Fibroblast of villous mesenchyme (primary cell): Measurements from ENCODE around the gene FBXO38. TPM values are rescaled to one million over a fixed set of nuclear protein-coding genes. Genes with fewer than 3 reads are reported as not detected.

Source experiments
- DNase-seq: peaks from one replicate; pipeline ENCODE4 v3.0.0-alpha.2; 2010; ENCODE audit warnings: low read depth
- H3K4me3 ChIP-seq: 2 replicates; pipeline ENCODE4 v1.5.1; 2011; ENCODE audit warnings: low read depth, mild to moderate bottlenecking, low read length
- total RNA-seq: library from RNA; depleted of rRNA; stranded (reverse); fragments of >200 nt; gene quantifications from 2 replicates; pipeline ENCODE4 v1.2.3, GENCODE V29; 2012
- TF ChIP-seq, protein P1 (sequence below): IDR thresholded peaks from 2 replicates; pipeline ENCODE4 v1.5.1; 2012; ENCODE audit warnings: low read depth, mild to moderate bottlenecking, low read length; ENCODE audit not compliant: insufficient read depth

FBXO38 gene
- total RNA-seq, 1 donor, result 74.7 TPM

DNA sequence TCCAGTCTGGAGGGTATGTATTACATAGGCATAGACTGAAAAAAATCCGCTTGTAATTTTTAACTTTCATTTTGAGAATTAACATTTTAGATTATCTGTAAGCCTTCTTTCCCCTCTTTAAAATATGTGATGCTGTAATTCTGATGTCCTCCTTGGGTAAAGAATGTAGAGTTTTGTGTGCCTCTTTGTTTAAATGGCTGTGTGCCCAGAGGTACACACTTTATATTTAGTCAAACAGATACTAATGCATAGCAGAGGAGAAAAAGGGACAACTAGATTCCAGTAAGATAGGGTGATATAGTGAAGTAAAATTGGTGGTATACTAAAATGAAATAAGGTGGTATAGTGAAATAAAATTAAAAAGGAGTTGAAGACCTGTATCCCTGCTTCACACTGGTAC is 1.3 kb downstream of the FBXO38 start:
- H3K4me3 ChIP-seq, result peak overlapping the region; percentile 88
- DNase-seq, result no peak
- TF ChIP-seq, protein P1, sequence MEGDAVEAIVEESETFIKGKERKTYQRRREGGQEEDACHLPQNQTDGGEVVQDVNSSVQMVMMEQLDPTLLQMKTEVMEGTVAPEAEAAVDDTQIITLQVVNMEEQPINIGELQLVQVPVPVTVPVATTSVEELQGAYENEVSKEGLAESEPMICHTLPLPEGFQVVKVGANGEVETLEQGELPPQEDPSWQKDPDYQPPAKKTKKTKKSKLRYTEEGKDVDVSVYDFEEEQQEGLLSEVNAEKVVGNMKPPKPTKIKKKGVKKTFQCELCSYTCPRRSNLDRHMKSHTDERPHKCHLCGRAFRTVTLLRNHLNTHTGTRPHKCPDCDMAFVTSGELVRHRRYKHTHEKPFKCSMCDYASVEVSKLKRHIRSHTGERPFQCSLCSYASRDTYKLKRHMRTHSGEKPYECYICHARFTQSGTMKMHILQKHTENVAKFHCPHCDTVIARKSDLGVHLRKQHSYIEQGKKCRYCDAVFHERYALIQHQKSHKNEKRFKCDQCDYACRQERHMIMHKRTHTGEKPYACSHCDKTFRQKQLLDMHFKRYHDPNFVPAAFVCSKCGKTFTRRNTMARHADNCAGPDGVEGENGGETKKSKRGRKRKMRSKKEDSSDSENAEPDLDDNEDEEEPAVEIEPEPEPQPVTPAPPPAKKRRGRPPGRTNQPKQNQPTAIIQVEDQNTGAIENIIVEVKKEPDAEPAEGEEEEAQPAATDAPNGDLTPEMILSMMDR, result no peak

DNA sequence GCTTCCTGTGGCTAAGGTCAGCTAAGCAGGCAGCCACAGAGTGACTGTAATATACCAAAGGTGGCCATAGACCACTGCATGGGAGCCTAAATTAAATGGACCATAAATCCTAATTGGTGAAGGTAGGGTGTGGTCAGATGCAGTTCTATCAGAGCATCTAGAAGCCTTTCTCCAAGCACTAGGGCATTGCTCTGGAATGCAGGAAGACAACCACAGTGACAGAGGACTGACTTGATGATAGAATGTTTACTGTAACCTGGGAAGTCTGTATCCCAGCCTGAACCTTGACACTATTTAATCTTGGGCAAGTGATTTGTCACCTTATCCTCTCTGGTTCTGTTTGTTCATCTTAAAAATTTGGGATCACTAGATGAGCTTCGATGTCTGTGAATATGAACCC is 2.3 kb downstream of the FBXO38 start:
- TF ChIP-seq, protein P1, result no peak

DNA sequence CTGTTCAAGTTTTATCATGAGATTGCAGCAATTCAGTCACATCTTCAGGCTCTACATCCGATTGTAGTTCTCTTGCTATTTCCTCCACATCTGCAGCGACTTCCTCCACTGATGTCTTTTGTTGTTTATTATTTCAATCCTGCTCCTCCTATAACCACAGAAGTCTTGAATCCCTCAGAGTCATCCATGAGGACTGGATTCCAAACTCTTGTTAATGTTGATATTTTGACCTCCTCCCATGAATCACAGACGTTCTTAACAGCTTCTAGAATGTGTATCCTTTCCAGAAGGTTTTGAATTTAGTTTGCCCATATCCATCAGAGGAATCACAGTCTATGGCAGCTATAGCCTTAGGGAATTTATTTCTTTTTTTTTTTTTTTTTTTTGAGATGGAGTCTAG is 3.6 kb downstream of the FBXO38 start:
- TF ChIP-seq, protein P1, result no peak
- DNase-seq, result peak; percentile 89
- no peak overlapping the region for H3K4me3 ChIP-seq

More for the DNA sequence above, 2.3 kb downstream of the FBXO38 start:
- DNase-seq, result no peak
- H3K4me3 ChIP-seq, result no peak overlapping the region

DNA sequence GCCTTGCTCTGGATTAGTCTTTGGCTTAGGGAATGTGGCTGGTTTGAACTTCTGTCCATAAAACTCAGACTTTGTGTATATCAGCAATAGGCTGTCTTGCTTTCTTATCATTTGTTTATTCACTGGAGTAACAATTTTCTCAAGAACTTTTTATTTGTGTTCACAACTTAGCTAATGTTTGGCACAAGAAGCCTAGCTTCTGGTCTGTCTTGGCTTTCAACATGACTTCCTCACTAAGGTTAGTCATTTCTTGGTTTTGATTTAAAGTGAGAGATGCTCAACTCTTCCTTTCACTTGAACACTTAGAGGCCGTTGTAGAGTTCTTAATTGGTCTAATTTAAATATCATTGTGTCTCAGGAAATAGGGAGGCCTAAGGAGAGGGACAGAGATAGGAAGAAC is 4.9 kb downstream of the FBXO38 start:
- H3K4me3 ChIP-seq, result no peak overlapping the region
- TF ChIP-seq, protein P1, result no peak
- peak; percentile 91 for DNase-seq

DNA sequence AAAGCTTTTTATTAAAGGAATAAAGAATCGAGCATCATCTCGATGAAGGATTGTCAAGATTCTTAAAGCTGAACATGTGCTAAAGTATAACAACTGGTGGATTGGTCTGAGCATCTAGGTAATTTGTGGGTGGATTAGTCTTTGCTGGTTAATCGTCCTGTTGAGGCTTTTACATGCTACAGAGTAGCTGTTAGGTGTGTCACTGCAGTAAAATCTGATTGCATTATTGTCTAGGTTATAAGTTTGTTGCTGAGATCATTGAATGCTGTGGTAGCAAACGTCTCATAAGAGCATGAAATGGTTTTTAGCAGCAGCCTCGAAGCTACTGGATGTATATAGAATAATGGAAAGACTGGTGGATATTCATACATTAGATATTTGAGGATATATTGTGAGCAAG is 7.2 kb downstream of the FBXO38 start:
- no peak overlapping the region for H3K4me3 ChIP-seq
- DNase-seq, result no peak
- TF ChIP-seq, protein P1, result no peak

DNA sequence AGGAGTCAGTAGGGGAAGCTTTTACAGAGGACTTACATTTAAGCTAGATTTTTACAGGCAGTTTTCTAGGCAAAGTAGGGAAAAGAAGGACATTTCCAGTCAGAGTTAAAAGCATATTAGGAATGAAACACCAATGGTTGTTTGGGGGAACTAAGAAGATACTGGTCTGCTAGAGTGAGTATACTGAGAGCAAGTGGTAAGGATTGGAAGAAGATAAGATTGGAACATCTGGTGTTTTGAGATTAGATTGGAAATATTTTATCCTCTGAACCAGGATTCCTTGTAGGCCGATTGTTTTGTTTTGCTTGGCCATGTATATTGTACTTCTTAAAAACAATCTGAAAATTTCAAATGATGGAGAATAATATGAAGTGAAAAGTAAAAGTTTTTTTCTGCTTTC is 7.7 kb downstream of the FBXO38 start:
- TF ChIP-seq, protein P1, result no peak
- H3K4me3 ChIP-seq, result no peak overlapping the region
- peak; percentile 37 for DNase-seq

DNA sequence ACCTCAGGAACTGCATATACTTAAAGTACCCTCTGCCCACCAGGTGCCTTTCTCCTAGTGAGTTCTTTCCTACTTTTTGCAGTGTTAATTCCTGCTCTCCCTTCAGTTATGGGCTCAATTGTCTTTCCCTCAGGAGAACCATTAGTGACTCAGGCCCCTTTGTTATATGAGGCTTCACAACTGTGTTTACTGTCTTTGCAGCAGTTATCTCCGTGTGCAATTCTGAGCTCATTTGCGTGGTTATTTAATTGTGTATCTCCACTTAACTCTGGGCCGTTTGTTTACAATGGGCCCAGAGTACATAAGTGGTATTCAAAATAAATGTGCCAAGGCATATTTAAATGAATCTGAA is 9.6 kb downstream of the FBXO38 start:
- TF ChIP-seq, protein P1, result no peak
- H3K4me3 ChIP-seq, result no peak overlapping the region
- DNase-seq, result no peak
